ENCODE data around the gene TRMT11. TPM values are rescaled to one million over a fixed set of nuclear protein-coding genes. Genes with fewer than 3 reads are reported as not detected.

The TRMT11 gene
- total and polyA plus RNA-seq, 2 of the 8 experiments (the other 6 are each of a cell fraction or from before 2014, with no cell fraction given): 19.7 to 32.4 TPM

DNA sequence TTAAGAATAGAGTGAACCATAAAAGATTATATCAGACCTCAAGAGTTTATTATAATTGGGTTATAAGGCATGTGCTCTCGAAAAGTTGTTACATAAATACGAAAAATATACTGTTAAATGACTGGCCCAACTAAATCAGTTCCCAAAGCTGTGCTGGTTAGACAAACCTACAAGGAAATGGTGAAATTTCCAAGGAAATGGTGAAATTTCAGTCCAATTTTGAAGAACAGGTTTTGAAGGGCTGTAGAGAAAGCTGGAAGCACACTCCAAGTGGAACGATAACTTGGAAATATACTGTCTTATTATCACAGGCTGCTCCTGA is 400 bp upstream of the TRMT11 start (continued):
- TF ChIP-seq CHD1 (IDR thresholded peaks at IDR 0.05; ENCODE audit: low read depth, low read length) (no peak), POU5F1 (IDR thresholded peaks at IDR 0.05; ENCODE audit: low read depth, low read length) (no peak), BRCA1 (IDR thresholded peaks at IDR 0.05; ENCODE audit: low read depth, low read length) (no peak), POLR2A (IDR thresholded peaks at IDR 0.05; ENCODE audit: control extremely low read depth in 1 of 2, low read depth in 2 of 2, low read length in 2 of 2) (no peak), KDM4A (IDR thresholded peaks at IDR 0.05; ENCODE audit: low read depth, low read length, severe bottlenecking) (no peak), GTF2F1 (IDR thresholded peaks at IDR 0.05; ENCODE audit: borderline replicate concordance, low read depth, low read length) (no peak), JUN (IDR thresholded peaks at IDR 0.05; ENCODE audit: low read depth, low read length) (no peak)
- TF ChIP-seq, protein P1, sequence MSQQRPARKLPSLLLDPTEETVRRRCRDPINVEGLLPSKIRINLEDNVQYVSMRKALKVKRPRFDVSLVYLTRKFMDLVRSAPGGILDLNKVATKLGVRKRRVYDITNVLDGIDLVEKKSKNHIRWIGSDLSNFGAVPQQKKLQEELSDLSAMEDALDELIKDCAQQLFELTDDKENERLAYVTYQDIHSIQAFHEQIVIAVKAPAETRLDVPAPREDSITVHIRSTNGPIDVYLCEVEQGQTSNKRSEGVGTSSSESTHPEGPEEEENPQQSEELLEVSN (IDR thresholded peaks at IDR 0.05): no peak
